Measurements from ENCODE around the gene ZP3.
"Not testable (repeated sequence)": the region's sequence is repeated elsewhere in the genome, so short reads cannot be mapped to it uniquely, and the experiment has no call there.

The ZP3 gene

GRCh38 chr7:76442664-76443446, 18.1 kb downstream of the ZP3 start:
- not testable (repeated sequence) for DNase-seq

DNA sequence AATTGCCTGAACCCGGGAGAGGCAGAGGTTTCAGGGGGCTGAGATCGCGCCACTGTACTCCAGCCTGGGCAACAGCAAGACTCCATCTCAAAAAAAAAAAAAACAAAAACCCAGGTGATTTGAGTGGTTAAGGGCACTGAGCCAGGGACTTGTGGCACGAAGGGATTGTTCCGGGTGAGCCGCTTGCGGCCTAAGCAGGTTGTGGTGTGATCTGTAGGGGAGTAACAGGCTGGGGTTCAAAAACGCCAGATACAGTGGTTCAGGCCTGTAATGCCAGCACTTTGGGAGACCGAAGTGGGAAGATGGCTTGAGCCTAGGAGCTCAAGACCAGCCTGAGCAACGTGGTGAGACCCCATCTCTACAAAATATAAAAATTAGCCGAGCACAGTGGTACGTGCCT, 19.1 kb downstream of the ZP3 start:
- not testable (repeated sequence) for DNase-seq

GRCh38 chr7:76445577-76446008, 20.8 kb downstream of the ZP3 start:
- DNase-seq: peak in 1 of 2 experiments; percentile 27

- not testable (repeated sequence) for DNase-seq
Measured at GRCh38 chr7:76457017-76457416, 32.3 kb downstream of the ZP3 start.

- DNase-seq: not testable (repeated sequence)
Measured at GRCh38 chr7:76458504-76458903, 33.8 kb downstream of the ZP3 start.

DNA sequence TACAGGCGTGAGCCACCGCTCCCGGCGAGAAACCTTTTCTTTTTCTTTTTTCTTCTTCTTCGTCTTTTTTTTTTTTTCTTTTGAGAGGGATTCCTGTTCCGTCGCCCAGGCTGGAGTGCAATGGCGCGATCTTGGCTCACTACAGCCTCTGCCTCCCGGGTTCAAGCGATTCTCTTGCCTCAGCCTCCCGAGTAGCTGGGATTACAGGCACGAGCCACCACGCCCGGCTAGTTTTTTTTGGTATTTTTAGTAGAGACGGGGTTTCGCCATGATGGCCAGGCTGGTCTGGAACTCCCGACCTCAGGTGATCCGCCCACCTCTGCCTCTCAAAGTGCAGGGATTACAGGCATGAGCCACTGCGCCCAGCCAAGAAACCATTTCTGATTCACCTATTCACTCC, 36.0 kb downstream of the ZP3 start:
- DNase-seq: not testable (repeated sequence)

GRCh38 chr7:76461464-76462101, 36.8 kb downstream of the ZP3 start, which contains the start of gene DTX2:
Gene DTX2 (plus strand): TSS chr7:76461709. CDS start chr7:76480510, 18,801 bp downstream.
- not testable (repeated sequence) for DNase-seq

DNA sequence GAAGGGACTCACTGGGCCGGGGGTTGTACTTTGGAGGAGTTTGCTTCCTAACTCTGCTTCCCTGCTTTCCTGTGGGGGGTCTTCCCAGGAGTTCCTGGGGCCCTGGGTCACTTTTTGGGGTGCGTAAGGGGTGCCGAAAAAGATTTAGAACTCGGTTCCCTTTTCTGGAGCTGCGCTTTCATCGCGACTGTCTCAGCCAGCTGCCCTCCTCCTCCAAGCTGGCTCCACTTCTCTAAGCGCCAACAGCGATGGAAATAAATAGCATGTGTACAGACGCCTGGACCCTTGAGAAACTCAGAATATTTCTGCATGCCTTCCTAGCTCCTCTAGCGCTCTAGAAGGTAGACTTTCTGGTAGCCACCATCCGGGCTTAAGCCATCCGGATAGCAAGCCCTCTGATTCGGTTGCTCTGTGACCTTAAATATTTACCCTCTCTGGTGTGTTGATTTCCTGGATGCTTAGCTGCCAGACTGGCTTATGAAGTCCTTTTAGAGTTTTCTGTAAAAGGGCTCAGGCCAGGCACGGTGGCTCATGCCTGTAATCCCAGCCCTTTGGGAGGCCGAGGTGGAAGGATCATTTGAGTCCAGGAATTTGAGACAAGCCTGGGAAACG, 37.6 kb downstream of the ZP3 start:
- not testable (repeated sequence) for DNase-seq

DNA sequence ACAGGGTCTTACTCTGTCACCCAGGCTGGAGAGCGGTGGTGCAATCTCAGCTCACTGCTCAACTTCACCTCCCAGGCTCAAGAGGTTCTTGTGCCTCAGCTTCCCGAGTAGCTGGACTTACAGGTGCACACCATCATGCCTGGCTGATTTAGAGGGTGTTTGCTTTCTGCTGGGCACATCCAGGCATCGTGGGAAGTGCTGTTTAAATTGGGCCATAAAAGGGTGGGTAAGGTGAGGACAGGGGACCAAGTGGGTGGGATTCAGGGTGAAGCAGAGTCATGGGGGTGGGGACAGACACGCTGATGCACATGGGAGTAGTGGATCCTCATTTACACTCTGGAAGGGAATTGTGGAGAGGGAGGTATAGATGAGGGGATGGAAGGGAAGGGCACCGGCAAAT, 40.2 kb downstream of the ZP3 start:
- DNase-seq: not testable (repeated sequence)

- DNase-seq: not testable (repeated sequence)
Measured at GRCh38 chr7:76465950-76466349, 41.2 kb downstream of the ZP3 start.

DNA sequence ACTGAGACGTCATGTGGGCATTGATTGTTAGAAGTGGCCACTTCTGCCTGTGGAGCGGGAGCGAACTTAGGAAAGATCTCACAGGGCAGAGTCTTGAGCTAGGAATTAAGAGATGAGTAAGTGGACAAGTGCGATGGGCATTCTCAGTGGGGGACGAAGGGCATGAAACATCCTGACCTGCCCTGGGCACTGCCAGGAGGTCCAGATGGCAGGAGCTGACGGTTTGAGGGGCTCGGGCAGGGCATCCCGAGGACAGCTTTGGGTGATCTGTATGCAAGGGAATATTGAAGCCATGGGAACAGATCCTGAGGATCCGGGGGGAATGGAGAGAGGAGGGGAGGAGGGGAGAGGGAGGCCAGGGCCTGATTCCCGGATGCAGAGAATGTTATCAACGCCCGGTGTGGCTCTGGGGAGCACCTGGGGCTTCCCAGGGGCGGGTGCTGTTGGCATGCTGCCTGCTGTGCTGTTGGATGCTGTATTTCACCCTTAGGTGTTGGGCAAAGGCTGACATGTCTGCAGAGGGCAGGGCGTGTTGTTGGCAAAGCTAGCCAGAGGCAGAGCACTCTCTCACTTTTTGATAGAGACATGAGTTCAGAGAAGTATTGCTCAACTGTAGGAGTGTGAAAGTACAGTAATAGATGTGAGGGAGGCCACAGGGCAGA, 43.1 kb downstream of the ZP3 start:
- DNase-seq: not testable (repeated sequence)

DNA sequence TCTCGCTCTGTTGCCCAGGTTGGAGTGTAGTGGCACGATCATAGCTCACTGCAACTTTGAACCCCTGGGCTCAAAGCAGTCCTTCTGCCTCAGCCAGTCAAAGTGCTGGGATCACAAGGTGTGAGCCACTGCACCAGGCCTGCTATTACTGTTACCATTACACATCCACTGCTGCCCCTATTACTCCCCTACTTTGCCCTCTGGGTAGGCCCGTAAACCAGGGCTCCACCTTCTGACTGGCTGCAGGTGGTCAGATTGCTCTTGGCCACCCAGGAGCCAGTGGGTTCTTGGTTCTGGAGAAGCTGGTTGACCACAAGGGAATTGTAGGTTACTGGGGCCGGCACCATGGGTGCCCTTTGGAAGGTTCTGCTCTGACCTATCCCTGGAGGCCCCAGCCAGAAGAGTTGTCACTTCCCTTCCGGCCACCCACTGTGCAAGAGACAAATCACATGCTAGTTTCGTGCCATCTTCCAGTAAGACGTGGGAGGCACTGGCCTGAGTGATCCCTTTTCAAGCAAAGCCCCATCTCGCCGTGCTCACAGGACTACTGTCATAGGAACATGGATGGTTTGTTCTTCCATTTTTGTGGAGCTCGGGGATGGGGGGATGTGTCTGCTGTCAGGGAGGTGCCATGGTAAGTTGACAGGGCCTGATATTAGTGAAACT, 46.9 kb downstream of the ZP3 start:
- DNase-seq: not testable (repeated sequence)

- not testable (repeated sequence) for DNase-seq
Measured at GRCh38 chr7:76473097-76473496, 48.3 kb downstream of the ZP3 start.

DNA sequence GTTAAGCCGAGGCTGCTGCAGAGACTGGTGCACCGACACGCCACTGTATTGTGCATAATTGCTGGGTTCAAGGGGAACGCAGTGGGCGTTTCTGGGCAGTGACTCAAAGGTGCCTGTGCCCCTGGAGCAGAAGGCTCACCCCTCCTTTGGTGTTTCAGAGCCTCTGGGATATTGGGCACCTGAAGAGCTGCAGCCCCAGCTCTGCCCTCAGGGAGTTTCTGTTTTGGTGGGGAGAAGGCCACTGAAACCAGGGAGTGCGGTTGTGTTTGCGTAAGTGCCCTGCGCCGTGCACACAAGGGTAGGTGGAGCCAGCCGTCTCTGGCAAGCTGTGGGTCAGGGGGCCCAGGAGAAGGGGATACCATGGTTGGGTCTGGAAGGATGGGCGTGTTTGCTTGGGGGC, 51.5 kb downstream of the ZP3 start:
- not testable (repeated sequence) for DNase-seq

DNA sequence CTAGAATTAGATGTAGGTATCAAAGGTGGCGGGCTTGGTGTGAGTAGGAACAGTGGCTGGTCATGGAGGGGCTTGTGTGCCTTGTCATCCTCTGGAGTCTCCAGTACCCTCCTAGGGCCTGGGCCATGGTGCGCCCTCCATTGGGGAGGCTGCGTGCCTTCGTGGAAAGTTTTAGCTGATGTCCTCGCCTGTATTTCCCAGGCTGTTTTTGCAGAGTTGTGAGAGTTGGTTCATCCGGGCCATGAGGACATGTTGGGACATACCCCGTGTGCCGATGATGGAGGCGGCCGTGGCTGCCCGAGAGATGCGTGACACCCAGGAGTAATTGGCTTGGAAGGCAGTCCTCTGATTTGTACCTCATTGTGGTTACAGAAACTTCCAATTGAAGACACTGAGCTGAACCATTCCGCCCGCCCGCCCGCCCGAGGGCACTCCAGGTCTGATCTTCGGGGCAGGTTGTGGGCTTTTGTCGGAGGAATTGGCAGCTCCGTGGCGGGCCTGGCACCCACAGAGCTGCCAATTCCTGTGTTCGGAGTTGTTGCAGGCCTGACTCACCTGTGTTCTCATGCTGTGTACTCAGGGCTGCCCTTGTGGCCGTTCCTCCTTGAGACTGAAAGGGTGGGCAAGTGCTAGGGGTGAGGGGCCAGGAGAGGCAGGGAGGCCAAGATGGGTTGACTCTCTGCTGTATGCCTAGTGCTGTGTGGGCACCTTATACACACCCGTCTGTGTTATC, 52.2 kb downstream of the ZP3 start:
- not testable (repeated sequence) for DNase-seq

DNA sequence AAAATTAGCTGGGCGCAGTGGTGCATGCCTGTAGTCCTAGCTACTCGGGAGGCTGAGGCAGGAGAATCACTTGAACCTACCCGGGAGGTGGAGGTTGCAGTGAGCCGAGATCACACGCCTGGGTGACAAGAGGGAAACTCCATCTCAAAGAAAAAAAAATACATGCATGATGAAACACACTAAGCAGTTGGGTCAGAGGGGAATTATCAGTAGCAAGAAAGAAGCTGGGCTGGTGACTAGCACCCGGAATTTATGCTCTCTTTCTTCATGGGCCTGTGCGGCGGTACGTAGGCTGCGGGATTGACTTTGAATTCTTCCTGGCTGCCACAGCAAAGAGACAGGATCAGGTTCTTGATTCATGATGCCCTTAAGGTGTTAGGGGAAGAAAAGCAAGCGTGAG, 54.9 kb downstream of the ZP3 start:
- not testable (repeated sequence) for DNase-seq

GRCh38 chr7:76480403-76481253, 55.9 kb downstream of the ZP3 start:
- not testable (repeated sequence) for DNase-seq

DNA sequence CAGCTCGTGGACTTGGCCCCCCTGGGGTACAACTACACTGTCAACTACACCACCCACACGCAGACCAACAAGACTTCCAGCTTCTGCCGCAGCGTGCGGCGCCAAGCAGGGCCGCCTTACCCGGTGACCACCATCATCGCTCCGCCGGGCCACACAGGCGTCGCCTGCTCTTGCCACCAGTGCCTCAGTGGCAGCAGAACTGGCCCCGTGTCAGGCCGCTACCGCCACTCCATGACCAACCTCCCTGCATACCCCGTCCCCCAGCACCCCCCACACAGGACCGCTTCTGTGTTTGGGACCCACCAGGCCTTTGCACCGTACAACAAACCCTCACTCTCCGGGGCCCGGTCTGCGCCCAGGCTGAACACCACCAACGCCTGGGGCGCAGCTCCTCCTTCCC, 57.9 kb downstream of the ZP3 start:
- DNase-seq: not testable (repeated sequence)

DNA sequence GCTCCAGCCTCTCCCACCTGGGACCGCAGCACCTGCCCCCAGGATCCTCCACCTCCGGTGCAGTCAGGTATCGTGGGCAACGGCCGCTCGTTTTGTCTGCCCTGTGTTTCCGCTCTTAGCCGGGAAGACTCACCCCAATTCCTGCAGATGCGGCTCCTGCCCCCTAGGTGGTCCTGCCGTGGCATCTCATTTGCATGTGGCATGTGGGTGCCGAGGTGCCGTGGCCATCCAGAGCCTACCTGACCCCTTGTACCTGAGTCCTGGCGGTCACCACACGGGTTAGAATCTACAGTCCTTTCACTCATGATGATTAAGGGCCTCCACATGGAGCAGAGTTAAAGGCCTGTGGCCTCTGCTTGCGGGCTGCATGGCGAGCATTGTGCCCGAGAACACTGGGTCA, 58.3 kb downstream of the ZP3 start:
- DNase-seq: not testable (repeated sequence)

DNA sequence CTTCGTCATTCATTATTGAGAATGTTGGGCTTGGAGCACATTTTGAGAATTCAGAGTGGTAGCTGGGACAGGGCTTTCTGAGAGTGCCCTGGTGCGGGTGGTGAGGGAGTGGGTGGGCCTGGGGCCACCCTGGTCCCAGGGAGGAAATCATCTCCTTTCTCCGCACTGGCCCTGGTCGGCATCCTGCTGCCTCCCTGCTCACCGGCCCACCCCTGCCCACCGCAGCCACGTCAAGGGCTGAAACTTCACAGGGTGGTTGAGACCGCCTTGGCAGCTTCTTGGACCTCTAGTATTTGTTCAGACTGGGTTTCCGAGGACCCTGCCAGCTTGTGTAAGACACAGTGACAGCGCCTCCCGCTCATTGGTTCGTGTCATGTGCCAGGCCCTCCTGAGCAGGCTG, 59.7 kb downstream of the ZP3 start:
- DNase-seq: not testable (repeated sequence)
